K562 (cell line): ENCODE measurements around the gene NRARP. TPM values are rescaled to one million over a fixed set of nuclear protein-coding genes. Genes with fewer than 3 reads are reported as not detected.
A peak's percentile ranks its signal among the peaks of the same experiment; 100 is the strongest.

Experiments used
- CBX1 ChIP-seq: sonication (generic); IDR thresholded peaks from 2 replicates; pipeline ENCODE4 v1.6.1; 2016; ENCODE audit warnings: antibody characterized with exemption, low read depth, mild to moderate bottlenecking
- CC2D1A ChIP-seq: fragments of 450-650 bp; IDR thresholded peaks from 2 replicates; pipeline ENCODE4 v1.6.1; 2017; ENCODE audit warnings: mild to moderate bottlenecking
- DNMT1 ChIP-seq: fragments of 450-650 bp; IDR thresholded peaks from 2 replicates; pipeline ENCODE4 v1.6.1; 2016; ENCODE audit warnings: antibody characterized with exemption, mild to moderate bottlenecking
- KDM2B ChIP-seq: fragments of 250-450 bp; sonication (Bioruptor Pico); IDR thresholded peaks from 2 replicates; pipeline ENCODE4 v1.8.0; 2021; ENCODE audit warnings: mild to moderate bottlenecking, moderate library complexity
- MCM3 ChIP-seq: fragments of 450-650 bp; IDR thresholded peaks from 2 replicates; pipeline ENCODE4 v1.6.1; 2016
- MYC ChIP-seq, 2 experiments: fragments of 250-450 bp in 1 of 2; sonication (Bioruptor Pico) in 1 of 2; IDR thresholded peaks; 2 replicates each; pipeline versions ENCODE4 v1.5.1 to v1.6.1; 2012 to 2021; ENCODE audit warnings: low read depth in 2 of 2, borderline replicate concordance in 1 of 2, improper control_type of control experiment in 1 of 2, low read length in 1 of 2, mild to moderate bottlenecking in 1 of 2, moderate library complexity in 1 of 2
- SRSF3 ChIP-seq: fragments of 200-400 bp; formaldehyde crosslinking; IDR thresholded peaks from 2 replicates; pipeline ENCODE4 v1.6.1; 2016; ENCODE audit warnings: mild to moderate bottlenecking, low read length, moderate library complexity; ENCODE audit not compliant: insufficient read depth
- USF2 ChIP-seq: sonication (generic); formaldehyde crosslinking; IDR thresholded peaks from 2 replicates; pipeline ENCODE4 v1.5.0; 2020; ENCODE audit warnings: missing genetic modification reagents
- XRCC5 ChIP-seq: fragments of 200-400 bp; formaldehyde crosslinking; IDR thresholded peaks from 2 replicates; pipeline ENCODE4 v1.6.1; 2017; ENCODE audit warnings: low read depth, mild to moderate bottlenecking, low read length
- ZBTB11 ChIP-seq, 3 experiments: fragments of 200-800 bp in 1 of 3; fragments of 250-450 bp in 1 of 3; fragments of 450-650 bp in 1 of 3; sonication (Bioruptor Pico) in 1 of 3; sonication (Bioruptor generic) in 1 of 3; formaldehyde crosslinking in 1 of 3; IDR thresholded peaks; 2 replicates each; pipeline versions ENCODE4 v1.6.1 to v1.8.0; 2016 to 2022; ENCODE audit warnings: mild to moderate bottlenecking in 2 of 3, missing genetic modification characterization in 2 of 3, missing compliant biosample characterization in 1 of 3, moderate library complexity in 1 of 3
- ZNF174 ChIP-seq: fragments of 250-450 bp; sonication (Bioruptor Pico); IDR thresholded peaks from 2 replicates; pipeline ENCODE4 v1.4.0; 2020; ENCODE audit warnings: mild to moderate bottlenecking
- ZNF316 ChIP-seq: fragments of 450-650 bp; IDR thresholded peaks from 2 replicates; pipeline ENCODE4 v1.6.1; 2016
- ZNF395 ChIP-seq: fragments of 200-800 bp; sonication (Bioruptor generic); IDR thresholded peaks from 2 replicates; pipeline ENCODE4 v1.6.1; 2017; ENCODE audit warnings: missing genetic modification characterization, missing compliant biosample characterization
- polyA plus RNA-seq, 8 experiments: library from polyadenylated mRNA; depleted of rRNA in 4 of 8; stranded (reverse) in 5 of 8; unstranded in 3 of 8; fragments of >200 nt; fragmentation: Nextera tagmentation in 2 of 8; fragmentation: Illumina TruSeq in 1 of 8; extraction: Ambion mirVana in 2 of 8; extraction: Trizol in 1 of 8; gene quantifications; 2 replicates each; pipeline versions ENCODE4 v1.2.1 to v1.2.3, GENCODE V29; 2011 to 2014; ENCODE audit warnings: inconsistent platforms in 1 of 8, missing spikeins in 1 of 8
- total RNA-seq, 7 experiments: library from RNA; depleted of rRNA in 6 of 7; stranded (reverse); fragments of >200 nt in 6 of 7; fragmentation: Illumina TruSeq in 2 of 7; extraction: Trizol in 2 of 7; gene quantifications; 2 replicates each; pipeline versions ENCODE4 v1.2.1 to v1.2.3, GENCODE V29; 2011 to 2021; ENCODE audit warnings: low replicate concordance in 1 of 7
- TF ChIP-seq, protein P1 (sequence below): fragments of 250-450 bp; sonication (Bioruptor Pico); IDR thresholded peaks from 2 replicates; pipeline ENCODE4 v1.8.0; 2022; ENCODE audit warnings: moderate library complexity, mild to moderate bottlenecking, inconsistent platforms
- TF ChIP-seq, protein P2 (sequence below): fragments of 250-450 bp; sonication (Bioruptor Pico); IDR thresholded peaks from 2 replicates; pipeline ENCODE4 v1.4.0; 2020; ENCODE audit warnings: mild to moderate bottlenecking, moderate library complexity

NRARP gene
- total and polyA plus RNA-seq, 9 of the 15 experiments (the other 6 are each of a cell fraction or from before 2014, with no cell fraction given) = 2.0 to 24.5 (median 7.2) TPM; not detected in 2

DNA sequence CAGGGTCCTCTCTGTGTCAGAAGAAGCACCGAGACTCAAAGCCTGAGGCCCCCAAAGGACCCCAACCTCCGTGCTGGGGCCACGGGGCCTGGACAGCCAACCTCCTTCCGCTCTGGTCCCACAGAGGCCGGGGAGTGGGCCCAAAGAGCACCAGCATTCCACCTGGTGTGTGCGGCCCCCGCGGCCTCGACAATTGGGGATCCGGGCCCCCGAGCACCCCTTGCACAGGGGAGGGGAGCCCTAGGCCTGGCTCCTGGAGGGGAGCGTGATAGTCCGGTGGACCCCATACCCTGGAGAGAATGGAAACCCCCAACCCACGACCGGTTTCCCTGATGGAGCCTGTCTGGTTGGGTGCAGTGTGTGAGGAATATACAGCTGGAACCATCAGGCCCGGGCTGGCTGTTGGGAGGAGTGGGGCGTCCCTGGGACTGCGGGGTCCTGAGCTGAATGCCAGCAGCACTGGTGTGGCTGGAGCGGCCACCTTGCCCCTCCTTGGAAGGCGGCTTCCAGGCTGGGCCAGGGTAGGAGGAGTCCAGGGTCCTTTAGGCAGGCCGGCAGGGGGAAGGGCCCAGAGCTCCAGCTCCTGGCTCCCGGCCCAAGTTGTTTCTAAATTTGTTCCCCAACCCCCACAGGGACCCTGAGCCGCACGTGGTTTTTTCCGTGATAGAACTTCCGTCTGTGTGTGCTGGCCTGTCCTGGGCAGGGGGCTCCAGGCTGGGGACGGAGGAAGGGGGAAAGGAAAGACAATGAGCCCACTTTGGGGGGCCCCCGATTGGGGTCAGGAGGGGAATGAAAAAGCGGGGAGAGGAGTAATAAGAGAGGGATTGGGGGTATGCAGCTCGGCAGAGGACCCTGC, 25.4 kb downstream of the NRARP start (continued):
- TF ChIP-seq, protein P1, sequence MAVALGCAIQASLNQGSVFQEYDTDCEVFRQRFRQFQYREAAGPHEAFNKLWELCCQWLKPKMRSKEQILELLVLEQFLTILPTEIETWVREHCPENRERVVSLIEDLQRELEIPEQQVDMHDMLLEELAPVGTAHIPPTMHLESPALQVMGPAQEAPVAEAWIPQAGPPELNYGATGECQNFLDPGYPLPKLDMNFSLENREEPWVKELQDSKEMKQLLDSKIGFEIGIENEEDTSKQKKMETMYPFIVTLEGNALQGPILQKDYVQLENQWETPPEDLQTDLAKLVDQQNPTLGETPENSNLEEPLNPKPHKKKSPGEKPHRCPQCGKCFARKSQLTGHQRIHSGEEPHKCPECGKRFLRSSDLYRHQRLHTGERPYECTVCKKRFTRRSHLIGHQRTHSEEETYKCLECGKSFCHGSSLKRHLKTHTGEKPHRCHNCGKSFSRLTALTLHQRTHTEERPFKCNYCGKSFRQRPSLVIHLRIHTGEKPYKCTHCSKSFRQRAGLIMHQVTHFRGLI = no peak
- no peak for TF ChIP-seq ZBTB11 (CRISPR knock-in tag; IDR thresholded peaks at IDR 0.05)
- TF ChIP-seq CBX1 = 0 out of 2 replicates have a peak, but pooled peaks have one; percentile 9
- peak; percentile 82 for TF ChIP-seq XRCC5
- TF ChIP-seq DNMT1 = no peak
- peak; percentile 70 for TF ChIP-seq USF2
- TF ChIP-seq SRSF3 = no peak
- TF ChIP-seq MCM3 = no peak
- no peak; the same call in none of the 2 replicates for TF ChIP-seq ZNF395 (CRISPR knock-in tag)
- no peak for TF ChIP-seq ZNF316
- TF ChIP-seq, protein P2, sequence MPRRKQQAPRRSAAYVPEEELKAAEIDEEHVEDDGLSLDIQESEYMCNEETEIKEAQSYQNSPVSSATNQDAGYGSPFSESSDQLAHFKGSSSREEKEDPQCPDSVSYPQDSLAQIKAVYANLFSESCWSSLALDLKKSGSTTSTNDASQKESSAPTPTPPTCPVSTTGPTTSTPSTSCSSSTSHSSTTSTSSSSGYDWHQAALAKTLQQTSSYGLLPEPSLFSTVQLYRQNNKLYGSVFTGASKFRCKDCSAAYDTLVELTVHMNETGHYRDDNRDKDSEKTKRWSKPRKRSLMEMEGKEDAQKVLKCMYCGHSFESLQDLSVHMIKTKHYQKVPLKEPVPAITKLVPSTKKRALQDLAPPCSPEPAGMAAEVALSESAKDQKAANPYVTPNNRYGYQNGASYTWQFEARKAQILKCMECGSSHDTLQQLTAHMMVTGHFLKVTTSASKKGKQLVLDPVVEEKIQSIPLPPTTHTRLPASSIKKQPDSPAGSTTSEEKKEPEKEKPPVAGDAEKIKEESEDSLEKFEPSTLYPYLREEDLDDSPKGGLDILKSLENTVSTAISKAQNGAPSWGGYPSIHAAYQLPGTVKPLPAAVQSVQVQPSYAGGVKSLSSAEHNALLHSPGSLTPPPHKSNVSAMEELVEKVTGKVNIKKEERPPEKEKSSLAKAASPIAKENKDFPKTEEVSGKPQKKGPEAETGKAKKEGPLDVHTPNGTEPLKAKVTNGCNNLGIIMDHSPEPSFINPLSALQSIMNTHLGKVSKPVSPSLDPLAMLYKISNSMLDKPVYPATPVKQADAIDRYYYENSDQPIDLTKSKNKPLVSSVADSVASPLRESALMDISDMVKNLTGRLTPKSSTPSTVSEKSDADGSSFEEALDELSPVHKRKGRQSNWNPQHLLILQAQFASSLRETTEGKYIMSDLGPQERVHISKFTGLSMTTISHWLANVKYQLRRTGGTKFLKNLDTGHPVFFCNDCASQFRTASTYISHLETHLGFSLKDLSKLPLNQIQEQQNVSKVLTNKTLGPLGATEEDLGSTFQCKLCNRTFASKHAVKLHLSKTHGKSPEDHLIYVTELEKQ (CRISPR knock-in tag) = no peak
- TF ChIP-seq MYC (IDR thresholded peaks at IDR 0.05; ENCODE audit: low read depth, low read length) = peak; percentile 97
- TF ChIP-seq MYC (CRISPR knock-in tag; IDR thresholded peaks at IDR 0.05; ENCODE audit: borderline replicate concordance, low read depth) = peak; percentile 76; the same call in 1 of the 2 replicates
- TF ChIP-seq CC2D1A = peak; percentile 16; the same call in 1 of the 2 replicates
- TF ChIP-seq KDM2B (CRISPR knock-in tag) = no peak
- no peak for TF ChIP-seq ZNF174 (CRISPR knock-in tag)
